AG10803 (cell line): ENCODE measurements around the gene CERS1.
A peak's percentile ranks its signal among the peaks of the same experiment; 100 is the strongest.

Experiments used
- DNase-seq: peaks from one replicate; pipeline ENCODE4 v3.0.0; 2010; ENCODE audit warnings: low read depth
- H3K4me3 ChIP-seq: 2 replicates; pipeline ENCODE4 v1.5.1; 2011; ENCODE audit warnings: mild to moderate bottlenecking, low read length, control low read depth
- TF ChIP-seq, protein P1 (sequence below): conservative IDR thresholded peaks from 2 replicates; pipeline ENCODE4 v1.5.1; 2011; ENCODE audit warnings: mild to moderate bottlenecking, low read length, control low read depth, inconsistent platforms

CERS1 gene

DNA sequence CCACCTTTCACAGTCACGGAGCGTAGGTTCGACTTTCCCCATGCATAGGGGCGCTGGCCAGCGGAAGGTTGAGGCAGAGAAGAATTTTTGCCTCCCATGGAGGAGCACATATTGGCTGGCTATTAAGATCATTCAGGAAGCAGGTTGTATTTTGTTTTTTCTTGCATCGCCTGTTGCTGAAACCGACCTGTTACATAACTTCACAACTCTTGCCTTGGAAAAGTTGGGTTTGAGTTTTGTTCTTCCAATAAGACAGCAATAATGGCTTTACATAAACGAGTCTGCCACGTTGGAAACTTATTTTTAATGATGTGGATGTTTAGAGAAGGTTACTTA is 62.8 kb downstream of the CERS1 start:
- TF ChIP-seq, protein P1, sequence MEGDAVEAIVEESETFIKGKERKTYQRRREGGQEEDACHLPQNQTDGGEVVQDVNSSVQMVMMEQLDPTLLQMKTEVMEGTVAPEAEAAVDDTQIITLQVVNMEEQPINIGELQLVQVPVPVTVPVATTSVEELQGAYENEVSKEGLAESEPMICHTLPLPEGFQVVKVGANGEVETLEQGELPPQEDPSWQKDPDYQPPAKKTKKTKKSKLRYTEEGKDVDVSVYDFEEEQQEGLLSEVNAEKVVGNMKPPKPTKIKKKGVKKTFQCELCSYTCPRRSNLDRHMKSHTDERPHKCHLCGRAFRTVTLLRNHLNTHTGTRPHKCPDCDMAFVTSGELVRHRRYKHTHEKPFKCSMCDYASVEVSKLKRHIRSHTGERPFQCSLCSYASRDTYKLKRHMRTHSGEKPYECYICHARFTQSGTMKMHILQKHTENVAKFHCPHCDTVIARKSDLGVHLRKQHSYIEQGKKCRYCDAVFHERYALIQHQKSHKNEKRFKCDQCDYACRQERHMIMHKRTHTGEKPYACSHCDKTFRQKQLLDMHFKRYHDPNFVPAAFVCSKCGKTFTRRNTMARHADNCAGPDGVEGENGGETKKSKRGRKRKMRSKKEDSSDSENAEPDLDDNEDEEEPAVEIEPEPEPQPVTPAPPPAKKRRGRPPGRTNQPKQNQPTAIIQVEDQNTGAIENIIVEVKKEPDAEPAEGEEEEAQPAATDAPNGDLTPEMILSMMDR = no peak
- peak overlapping the region; percentile 86 for H3K4me3 ChIP-seq
- DNase-seq = peak; percentile 20

DNA sequence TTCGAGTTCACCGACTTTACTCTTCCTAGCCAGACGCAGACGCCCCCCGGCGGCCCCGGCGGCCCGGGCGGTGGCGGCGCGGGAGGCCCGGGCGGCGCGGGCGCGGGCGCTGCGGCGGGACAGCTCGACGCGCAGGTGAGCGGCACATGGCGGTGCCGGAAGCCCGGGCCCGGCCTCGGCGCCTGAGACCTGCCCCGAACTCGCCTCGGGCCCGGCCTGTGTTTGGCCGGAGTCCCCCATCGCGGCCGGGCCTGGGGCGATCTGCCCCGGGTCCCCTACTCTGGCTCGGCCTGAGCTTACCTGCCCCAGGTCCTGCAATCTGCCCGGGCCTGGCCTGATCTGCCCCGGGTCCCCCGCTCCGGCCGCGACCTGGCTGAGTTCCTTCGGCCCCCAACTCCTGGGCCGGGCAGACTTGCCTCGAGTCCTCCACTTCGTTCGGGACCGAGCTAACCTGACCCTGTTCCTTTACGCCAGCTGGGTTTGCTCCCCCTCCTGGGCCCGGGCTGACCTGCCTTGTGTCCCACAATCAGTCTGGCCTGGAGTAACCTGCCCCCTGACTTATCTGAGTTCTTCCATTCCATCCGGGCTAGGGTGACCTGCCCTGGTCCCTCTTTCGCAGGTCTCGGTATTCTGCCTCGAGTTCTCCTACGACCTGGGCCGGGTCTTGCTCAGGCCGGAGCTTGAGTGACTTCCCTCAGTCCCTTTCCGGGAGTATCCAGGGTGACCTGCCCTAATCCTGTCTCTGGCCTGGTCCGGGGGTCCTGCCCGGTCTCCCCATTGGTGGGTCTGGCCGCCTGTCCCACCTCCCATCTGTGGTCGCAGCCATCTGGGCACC is 63.4 kb downstream of the CERS1 start:
- TF ChIP-seq, protein P1 = peak; percentile 25
- peak overlapping the region; percentile 86 for H3K4me3 ChIP-seq
- DNase-seq = peak; percentile 25

DNA sequence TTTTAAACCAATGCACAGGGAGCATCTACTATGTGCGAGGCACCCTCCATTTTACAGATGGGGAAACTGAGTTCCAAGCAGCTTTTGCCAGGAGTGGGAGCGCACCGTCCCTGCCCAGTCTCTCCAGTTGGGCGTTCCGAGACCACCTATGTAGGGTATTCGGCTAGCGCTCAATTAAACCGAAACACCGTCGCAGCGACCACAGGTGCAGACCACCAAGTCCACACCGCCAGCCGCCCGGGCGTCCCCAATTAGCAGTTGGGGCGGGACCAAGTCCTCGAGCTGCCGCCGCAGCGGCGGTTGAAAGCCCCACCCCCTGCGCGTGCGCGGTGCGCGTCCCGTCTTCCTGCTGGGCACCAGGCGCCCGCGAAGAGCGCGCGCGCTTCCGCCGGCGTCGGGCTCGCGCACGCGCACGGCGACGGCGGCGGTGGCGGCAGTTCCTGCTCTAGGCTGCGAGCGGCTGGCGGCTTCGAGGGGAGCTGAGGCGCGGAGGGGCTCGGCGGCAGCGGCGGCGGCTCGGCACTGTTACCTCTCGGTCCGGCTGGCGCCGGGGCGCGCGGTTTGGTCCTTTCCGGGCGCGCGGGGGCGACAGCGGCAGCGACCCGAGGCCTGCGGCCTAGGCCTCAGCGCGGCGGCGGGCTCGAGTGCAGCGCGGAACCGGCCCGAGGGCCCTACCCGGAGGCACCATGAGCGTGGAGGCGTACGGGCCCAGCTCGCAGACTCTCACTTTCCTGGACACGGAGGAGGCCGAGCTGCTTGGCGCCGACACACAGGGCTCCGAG is 64.2 kb downstream of the CERS1 start, which contains the start of gene UPF1:
Gene UPF1, plus strand, starts transcription at position 436 of the 782 bp plus-strand sequence. Its CDS starts 251 bp downstream, at position 687.
- DNase-seq = peak; percentile 88
- H3K4me3 ChIP-seq = peak within 1 kb of the TSS; percentile 86
- TF ChIP-seq, protein P1 = no peak

DNA sequence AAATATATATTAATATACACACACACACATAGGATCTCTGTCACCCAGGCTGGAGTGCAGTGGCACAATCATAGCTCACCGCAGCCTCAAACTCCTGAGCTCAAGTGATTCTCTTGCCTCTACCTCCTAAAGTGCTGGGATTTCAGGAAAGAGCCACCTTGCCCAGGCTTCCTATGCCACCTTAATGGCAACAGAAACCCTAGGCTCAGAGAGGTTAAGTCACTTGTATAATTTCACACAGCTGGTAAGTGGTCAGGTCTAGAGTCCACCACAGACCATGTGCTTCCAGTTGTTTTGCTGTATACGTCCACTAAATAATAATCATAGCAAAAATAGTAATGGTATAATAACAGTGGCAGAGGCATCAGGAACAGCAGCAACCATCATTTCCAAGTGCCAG is 65.5 kb downstream of the CERS1 start:
- TF ChIP-seq, protein P1 = no peak
- DNase-seq = no peak
- H3K4me3 ChIP-seq = no peak overlapping the region

DNA sequence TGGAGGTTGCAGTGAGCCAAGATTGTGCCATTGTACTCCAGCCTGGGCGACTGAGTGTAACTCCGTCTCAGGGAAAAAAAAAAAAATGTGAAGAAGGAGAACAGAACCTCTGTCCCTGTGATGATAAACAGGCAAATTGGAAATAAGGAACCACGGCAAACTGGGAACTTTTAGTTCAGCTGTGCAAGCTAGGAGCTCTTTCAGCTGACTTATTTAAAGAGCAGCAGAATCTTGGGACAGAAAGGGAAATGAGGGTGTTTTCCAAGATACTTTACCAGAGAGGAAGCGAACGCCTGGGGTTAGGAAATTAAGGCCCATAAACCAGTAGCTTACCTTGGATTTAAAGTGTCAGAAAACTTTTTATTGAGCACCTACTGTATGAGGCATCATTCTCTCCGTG is 67.2 kb downstream of the CERS1 start:
- TF ChIP-seq, protein P1 = no peak
- no peak for DNase-seq
- no peak overlapping the region for H3K4me3 ChIP-seq
